Stomach (tissue), 4 donors: ENCODE results near the gene ULBP3.

Experiments
- EP300 ChIP-seq: sonication (generic); formaldehyde crosslinking; IDR thresholded peaks from one replicate; pipeline ENCODE4 v1.6.1; 2017; ENCODE audit warnings: antibody characterized with exemption
- POLR2A ChIP-seq, 4 donors: fragments of 450-650 bp; IDR thresholded peaks; one replicate each; pipeline ENCODE4 v1.6.1; 2016; ENCODE audit warnings: antibody characterized with exemption in 4 of 4, control low read depth in 2 of 4, mild to moderate bottlenecking in 1 of 4, moderate library complexity in 1 of 4
- TF ChIP-seq, protein P1 (sequence below), 7 experiments: fragments of 450-650 bp in 4 of 7; fragments of 200-600 bp in 3 of 7; sonication (generic) in 3 of 7; IDR thresholded peaks; one replicate each; pipeline ENCODE4 v1.5.1; 2016 to 2019; ENCODE audit warnings: antibody characterized with exemption in 7 of 7, control low read depth in 2 of 7, mild to moderate bottlenecking in 1 of 7

DNA sequence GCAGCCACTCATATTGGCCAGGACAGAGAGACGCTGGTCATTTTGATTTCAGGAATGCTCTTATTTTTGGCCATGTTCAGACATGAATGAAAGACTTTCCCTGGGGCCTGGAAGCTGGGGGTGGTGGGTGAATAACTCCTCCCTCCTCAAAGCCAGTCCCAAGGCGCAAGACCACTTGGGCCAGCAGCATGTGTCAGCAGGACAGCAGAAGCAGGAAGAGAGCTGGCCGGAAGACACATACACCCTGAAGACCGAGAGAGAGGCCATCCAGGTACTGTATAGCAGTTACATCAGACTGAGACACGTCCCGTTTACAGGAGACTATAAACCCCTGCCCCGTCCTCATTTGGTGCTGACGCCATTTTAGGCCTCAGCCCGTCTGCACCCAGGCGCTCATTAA is 29.2 kb upstream of the ULBP3 start:
- TF ChIP-seq POLR2A (IDR thresholded peaks at IDR 0.05) (no peak), EP300 (no peak)
- TF ChIP-seq, protein P1, sequence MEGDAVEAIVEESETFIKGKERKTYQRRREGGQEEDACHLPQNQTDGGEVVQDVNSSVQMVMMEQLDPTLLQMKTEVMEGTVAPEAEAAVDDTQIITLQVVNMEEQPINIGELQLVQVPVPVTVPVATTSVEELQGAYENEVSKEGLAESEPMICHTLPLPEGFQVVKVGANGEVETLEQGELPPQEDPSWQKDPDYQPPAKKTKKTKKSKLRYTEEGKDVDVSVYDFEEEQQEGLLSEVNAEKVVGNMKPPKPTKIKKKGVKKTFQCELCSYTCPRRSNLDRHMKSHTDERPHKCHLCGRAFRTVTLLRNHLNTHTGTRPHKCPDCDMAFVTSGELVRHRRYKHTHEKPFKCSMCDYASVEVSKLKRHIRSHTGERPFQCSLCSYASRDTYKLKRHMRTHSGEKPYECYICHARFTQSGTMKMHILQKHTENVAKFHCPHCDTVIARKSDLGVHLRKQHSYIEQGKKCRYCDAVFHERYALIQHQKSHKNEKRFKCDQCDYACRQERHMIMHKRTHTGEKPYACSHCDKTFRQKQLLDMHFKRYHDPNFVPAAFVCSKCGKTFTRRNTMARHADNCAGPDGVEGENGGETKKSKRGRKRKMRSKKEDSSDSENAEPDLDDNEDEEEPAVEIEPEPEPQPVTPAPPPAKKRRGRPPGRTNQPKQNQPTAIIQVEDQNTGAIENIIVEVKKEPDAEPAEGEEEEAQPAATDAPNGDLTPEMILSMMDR (IDR thresholded peaks at IDR 0.05), result no peak
